H9 (cell line): ENCODE results near the gene NRM. TPM values are rescaled to one million over a fixed set of nuclear protein-coding genes. Genes with fewer than 3 reads are reported as not detected.

Experiments used
- DNase-seq: peaks from one replicate; pipeline ENCODE4 v3.0.0-alpha.2; 2017
- H2AFZ ChIP-seq: one replicate; pipeline ENCODE4 v1.6.1; 2013; ENCODE audit warnings: mild to moderate bottlenecking, low read length, control low read depth, moderate library complexity
- H2AK5ac ChIP-seq: 2 replicates; pipeline ENCODE4 v1.6.1; 2013; ENCODE audit warnings: low read length, control low read depth, mixed read lengths; ENCODE audit not compliant: insufficient read length
- H2BK120ac ChIP-seq: one replicate; pipeline ENCODE4 v1.6.1; 2013; ENCODE audit warnings: low read depth, mild to moderate bottlenecking, low read length, control low read depth, inconsistent platforms; ENCODE audit not compliant: poor library complexity, severe bottlenecking
- H2BK12ac ChIP-seq: 2 replicates; pipeline ENCODE4 v1.6.1; 2013; ENCODE audit warnings: low read length, control low read depth, mixed read lengths, low read depth; ENCODE audit not compliant: insufficient read length
- H2BK15ac ChIP-seq: 2 replicates; pipeline ENCODE4 v1.6.1; 2013; ENCODE audit warnings: low read depth, low read length, control low read depth
- H2BK20ac ChIP-seq: one replicate; pipeline ENCODE4 v1.6.1; 2013; ENCODE audit warnings: low read depth, mild to moderate bottlenecking, low read length, control low read depth, inconsistent platforms; ENCODE audit not compliant: poor library complexity, severe bottlenecking
- H2BK5ac ChIP-seq: 2 replicates; pipeline ENCODE4 v1.6.1; 2013; ENCODE audit warnings: low read length, control low read depth, mixed read lengths; ENCODE audit not compliant: insufficient read length
- H3K14ac ChIP-seq: 2 replicates; pipeline ENCODE4 v1.6.1; 2013; ENCODE audit warnings: low read length, control low read depth; ENCODE audit not compliant: insufficient read depth
- H3K18ac ChIP-seq: 2 replicates; pipeline ENCODE4 v1.6.1; 2013; ENCODE audit warnings: low read depth, mild to moderate bottlenecking, mixed read lengths, low read length, control low read depth; ENCODE audit not compliant: insufficient read length
- H3K23ac ChIP-seq: 2 replicates; pipeline ENCODE4 v1.6.1; 2013; ENCODE audit warnings: low read length, control low read depth, mixed read lengths, low read depth; ENCODE audit not compliant: insufficient read length
- H3K23me2 ChIP-seq: 2 replicates; pipeline ENCODE4 v1.6.1; 2013; ENCODE audit warnings: low read depth, mild to moderate bottlenecking, mixed read lengths, low read length, control low read depth; ENCODE audit not compliant: insufficient read length, poor library complexity, severe bottlenecking
- H3K27ac ChIP-seq: 2 replicates; pipeline ENCODE4 v1.5.1; 2013; ENCODE audit warnings: low read length, control low read depth, mixed read lengths, low read depth; ENCODE audit not compliant: insufficient read length
- H3K27me3 ChIP-seq: 2 replicates; pipeline ENCODE4 v1.6.1; 2013; ENCODE audit warnings: low read length, control low read depth, inconsistent platforms; ENCODE audit not compliant: insufficient read depth
- H3K4ac ChIP-seq: 2 replicates; pipeline ENCODE4 v1.6.1; 2013; ENCODE audit warnings: low read depth, mild to moderate bottlenecking, control low read depth, inconsistent platforms, low read length, moderate library complexity
- H3K4me1 ChIP-seq: 2 replicates; pipeline ENCODE4 v1.6.1; 2013; ENCODE audit warnings: low read length, control low read depth, inconsistent platforms; ENCODE audit not compliant: insufficient read depth
- H3K4me2 ChIP-seq: 2 replicates; pipeline ENCODE4 v1.6.1; 2013; ENCODE audit warnings: low read length, control low read depth, mixed read lengths; ENCODE audit not compliant: insufficient read length, insufficient read depth
- H3K56ac ChIP-seq: 2 replicates; pipeline ENCODE4 v1.6.1; 2013; ENCODE audit warnings: low read depth, mild to moderate bottlenecking, mixed read lengths, low read length, control low read depth; ENCODE audit not compliant: insufficient read length
- H3K79me1 ChIP-seq: 2 replicates; pipeline ENCODE4 v1.6.1; 2013; ENCODE audit warnings: low read depth, mild to moderate bottlenecking, moderate library complexity, low read length, control low read depth, inconsistent platforms; ENCODE audit not compliant: insufficient read depth, poor library complexity, severe bottlenecking
- H3K79me2 ChIP-seq: 2 replicates; pipeline ENCODE4 v1.6.1; 2013; ENCODE audit warnings: low read length, control low read depth, inconsistent platforms; ENCODE audit not compliant: insufficient read depth
- H3K9ac ChIP-seq: 2 replicates; pipeline ENCODE4 v1.6.1; 2013; ENCODE audit warnings: low read length, control low read depth, mixed read lengths; ENCODE audit not compliant: insufficient read length; ENCODE audit errors: extremely low read depth
- H3K9me3 ChIP-seq: one replicate; pipeline ENCODE4 v1.6.1; 2013; ENCODE audit warnings: low read depth, low read length, inconsistent platforms; ENCODE audit not compliant: control insufficient read depth
- H3T11ph ChIP-seq: one replicate; pipeline ENCODE4 v1.6.1; 2013; ENCODE audit warnings: mild to moderate bottlenecking, low read length, control low read depth, inconsistent platforms
- H4K20me1 ChIP-seq: one replicate; pipeline ENCODE4 v1.6.1; 2013; ENCODE audit not compliant: control insufficient read depth, insufficient read length, insufficient read depth
- H4K5ac ChIP-seq: 2 replicates; pipeline ENCODE4 v1.6.1; 2013; ENCODE audit warnings: low read depth, mild to moderate bottlenecking, mixed read lengths, low read length, control low read depth; ENCODE audit not compliant: insufficient read length
- H4K8ac ChIP-seq: replicated peaks from 2 replicates; pipeline ENCODE4 v1.6.1; 2013; ENCODE audit warnings: low read length, control low read depth, mixed read lengths, low read depth; ENCODE audit not compliant: insufficient read length
- H4K91ac ChIP-seq: 2 replicates; pipeline ENCODE4 v1.6.1; 2013; ENCODE audit warnings: low read depth, mild to moderate bottlenecking, moderate library complexity, mixed read lengths, low read length, control low read depth; ENCODE audit not compliant: insufficient read length
- H3K27ac Mint-ChIP-seq, 3 experiments: 2 replicates in 2 of 3; 3 replicates in 1 of 3; pipeline ENCODE4 v1.8.0; 2020 to 2021; ENCODE audit warnings: mixed read lengths in 3 of 3, mild to moderate bottlenecking in 1 of 3, moderate library complexity in 1 of 3
- H3K27me3 Mint-ChIP-seq: 2 replicates; pipeline ENCODE4 v1.8.0; 2021; ENCODE audit warnings: low read depth, mild to moderate bottlenecking, moderate library complexity, mixed read lengths
- H3K36me3 Mint-ChIP-seq, 3 experiments: 2 replicates in 2 of 3; 3 replicates in 1 of 3; pipeline ENCODE4 v1.8.0; 2020 to 2021; ENCODE audit warnings: low read depth in 3 of 3, mixed read lengths in 3 of 3; ENCODE audit not compliant: insufficient read depth in 1 of 3
- H3K4me1 Mint-ChIP-seq, 2 experiments: 2 replicates each; pipeline ENCODE4 v1.8.0; 2020; ENCODE audit warnings: mixed read lengths in 2 of 2
- H3K4me3 Mint-ChIP-seq, 2 experiments: 2 replicates in 1 of 2; 3 replicates in 1 of 2; pipeline ENCODE4 v1.8.0; 2020 to 2021; ENCODE audit warnings: mild to moderate bottlenecking in 2 of 2, mixed read lengths in 2 of 2, moderate library complexity in 1 of 2
- H3K9me3 Mint-ChIP-seq, 2 experiments: 2 replicates in 1 of 2; 3 replicates in 1 of 2; pipeline ENCODE4 v1.8.0; 2020; ENCODE audit warnings: mild to moderate bottlenecking in 2 of 2, mixed read lengths in 2 of 2, moderate library complexity in 1 of 2
- WGBS: extraction: QIAGEN DNeasy Blood & Tissue Kit; methylation state at CpG from one replicate; pipeline ENCODE4 v1.1.7; 2013; ENCODE audit warnings: missing lambda C conversion rate, low lambda C conversion rate, mixed read lengths; ENCODE audit not compliant: insufficient read length; ENCODE audit errors: extremely low coverage; 5-methylcytosine and 5-hydroxymethylcytosine counted together
- total RNA-seq: library from RNA; stranded (reverse); gene quantifications from 2 replicates; pipeline ENCODE4 v1.2.1, GENCODE V29; 2021
- TF ChIP-seq, protein P1 (sequence below): fragments of 200-600 bp; sonication (generic); conservative IDR thresholded peaks from 3 replicates; pipeline ENCODE4 v1.8.0; 2021; ENCODE audit warnings: antibody characterized with exemption, mild to moderate bottlenecking

The NRM gene
- total RNA-seq, 1 experiment from 2014 or later: 36.5 TPM

- Histone ChIP-seq H2AFZ (no peak overlapping the region), H3K23ac (no peak overlapping the region), H3K9ac (no peak overlapping the region), H3K4me2 (no peak overlapping the region), H3K4ac (no peak overlapping the region), H3K27ac (no peak overlapping the region), H2BK20ac (no peak overlapping the region), H4K5ac (no peak overlapping the region), H2BK12ac (no peak overlapping the region), H3K79me1 (no peaks in the 10 kb centered on the region), H3K4me1 (no peaks in the 10 kb centered on the region), H3K79me2 (no peaks in the 10 kb centered on the region), H3K56ac (no peak overlapping the region), H3K23me2 (peaks cover 5% of the 10 kb centered on the region), H2BK5ac (no peak overlapping the region), H3K27me3 (no peaks in the 10 kb centered on the region), H3K18ac (no peak overlapping the region), H2AK5ac (no peak overlapping the region), H4K20me1 (no peaks in the 10 kb centered on the region), H3K14ac (no peak overlapping the region), H2BK15ac (no peak overlapping the region), H4K91ac (no peak overlapping the region), H3K9me3 (no peaks in the 10 kb centered on the region), H4K8ac (no peak overlapping the region), H3T11ph (no peak overlapping the region), H2BK120ac (no peak overlapping the region)
- Mint-ChIP-seq H3K4me3 (no peak overlapping the region), H3K9me3 (no peaks in the 10 kb centered on the region), H3K27ac (no peak overlapping the region), H3K27me3 (no peaks in the 10 kb centered on the region), H3K4me1 (peaks cover 17% of the 10 kb centered on the region in 2 experiments), H3K36me3 (peaks cover 56 to 79% (median 77%) of the 10 kb centered on the region in 3 experiments; a peak in 6 of 7 replicates)
- TF ChIP-seq, protein P1, sequence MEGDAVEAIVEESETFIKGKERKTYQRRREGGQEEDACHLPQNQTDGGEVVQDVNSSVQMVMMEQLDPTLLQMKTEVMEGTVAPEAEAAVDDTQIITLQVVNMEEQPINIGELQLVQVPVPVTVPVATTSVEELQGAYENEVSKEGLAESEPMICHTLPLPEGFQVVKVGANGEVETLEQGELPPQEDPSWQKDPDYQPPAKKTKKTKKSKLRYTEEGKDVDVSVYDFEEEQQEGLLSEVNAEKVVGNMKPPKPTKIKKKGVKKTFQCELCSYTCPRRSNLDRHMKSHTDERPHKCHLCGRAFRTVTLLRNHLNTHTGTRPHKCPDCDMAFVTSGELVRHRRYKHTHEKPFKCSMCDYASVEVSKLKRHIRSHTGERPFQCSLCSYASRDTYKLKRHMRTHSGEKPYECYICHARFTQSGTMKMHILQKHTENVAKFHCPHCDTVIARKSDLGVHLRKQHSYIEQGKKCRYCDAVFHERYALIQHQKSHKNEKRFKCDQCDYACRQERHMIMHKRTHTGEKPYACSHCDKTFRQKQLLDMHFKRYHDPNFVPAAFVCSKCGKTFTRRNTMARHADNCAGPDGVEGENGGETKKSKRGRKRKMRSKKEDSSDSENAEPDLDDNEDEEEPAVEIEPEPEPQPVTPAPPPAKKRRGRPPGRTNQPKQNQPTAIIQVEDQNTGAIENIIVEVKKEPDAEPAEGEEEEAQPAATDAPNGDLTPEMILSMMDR: no peak
- DNase-seq: no peak
- no CpG with 5 or more reads among the region's 1 CpG for WGBS
Observed at GRCh38 chr6:30711758-30712380, 21.1 kb upstream of the NRM start.
